Measurements from ENCODE around the gene PPP1R2B. TPM values are rescaled to one million over a fixed set of nuclear protein-coding genes. Genes with fewer than 3 reads are reported as not detected.

Gene PPP1R2B
- total and polyA plus RNA-seq, 8 donors = 0.09 to 0.14 (median 0.14) TPM; not detected in 5

DNA sequence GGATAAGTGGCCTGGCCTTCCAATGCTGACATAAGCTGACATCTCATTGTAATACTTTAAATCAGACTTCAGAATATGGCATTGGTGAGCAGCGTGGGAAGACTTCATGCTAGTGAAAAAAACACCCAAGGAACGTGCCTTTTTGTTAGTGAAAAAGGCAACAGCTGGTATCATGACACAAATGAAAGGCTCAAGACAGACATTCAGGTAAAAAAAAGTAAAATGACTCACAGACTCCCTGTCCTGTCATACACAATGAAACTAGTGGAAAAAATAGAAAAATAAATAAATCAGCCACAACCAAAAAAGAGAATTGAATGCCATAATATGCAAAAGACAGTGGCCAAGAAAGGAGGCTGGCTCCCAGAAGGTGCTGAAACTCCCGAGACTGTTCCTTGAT, 24.4 kb upstream of the PPP1R2B start:
- Histone ChIP-seq H3K9me3 (no peaks in the 10 kb centered on the region), H3K36me3 (no peaks in the 10 kb centered on the region), H3K4me1 (no peaks in the 10 kb centered on the region), H3K27ac (no peak overlapping the region), H3K4me3 (no peak overlapping the region), H3K27me3 (no peaks in the 10 kb centered on the region)
- ATAC-seq (no peak), DNase-seq (no peak)
- TF ChIP-seq, protein P1, sequence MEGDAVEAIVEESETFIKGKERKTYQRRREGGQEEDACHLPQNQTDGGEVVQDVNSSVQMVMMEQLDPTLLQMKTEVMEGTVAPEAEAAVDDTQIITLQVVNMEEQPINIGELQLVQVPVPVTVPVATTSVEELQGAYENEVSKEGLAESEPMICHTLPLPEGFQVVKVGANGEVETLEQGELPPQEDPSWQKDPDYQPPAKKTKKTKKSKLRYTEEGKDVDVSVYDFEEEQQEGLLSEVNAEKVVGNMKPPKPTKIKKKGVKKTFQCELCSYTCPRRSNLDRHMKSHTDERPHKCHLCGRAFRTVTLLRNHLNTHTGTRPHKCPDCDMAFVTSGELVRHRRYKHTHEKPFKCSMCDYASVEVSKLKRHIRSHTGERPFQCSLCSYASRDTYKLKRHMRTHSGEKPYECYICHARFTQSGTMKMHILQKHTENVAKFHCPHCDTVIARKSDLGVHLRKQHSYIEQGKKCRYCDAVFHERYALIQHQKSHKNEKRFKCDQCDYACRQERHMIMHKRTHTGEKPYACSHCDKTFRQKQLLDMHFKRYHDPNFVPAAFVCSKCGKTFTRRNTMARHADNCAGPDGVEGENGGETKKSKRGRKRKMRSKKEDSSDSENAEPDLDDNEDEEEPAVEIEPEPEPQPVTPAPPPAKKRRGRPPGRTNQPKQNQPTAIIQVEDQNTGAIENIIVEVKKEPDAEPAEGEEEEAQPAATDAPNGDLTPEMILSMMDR (IDR thresholded peaks at IDR 0.05) = no peak
- intact Hi-C loops (cut with DNase I) = no loop called here

- DNase-seq = no peak
- intact Hi-C loops (cut with DNase I) = no loop called here
- no peak overlapping the region for H3K4me3 ChIP-seq
- no peaks in the 10 kb centered on the region for H3K9me3 ChIP-seq
- ATAC-seq = no peak
- H3K27ac ChIP-seq = no peak overlapping the region
- TF ChIP-seq, protein P1 (IDR thresholded peaks at IDR 0.05) = no peak
- H3K4me1 ChIP-seq = no peaks in the 10 kb centered on the region
- H3K27me3 ChIP-seq = no peaks in the 10 kb centered on the region
- no peaks in the 10 kb centered on the region for H3K36me3 ChIP-seq
Observed at GRCh38 chr5:156826150-156826549, 23.9 kb upstream of the PPP1R2B start.

DNA sequence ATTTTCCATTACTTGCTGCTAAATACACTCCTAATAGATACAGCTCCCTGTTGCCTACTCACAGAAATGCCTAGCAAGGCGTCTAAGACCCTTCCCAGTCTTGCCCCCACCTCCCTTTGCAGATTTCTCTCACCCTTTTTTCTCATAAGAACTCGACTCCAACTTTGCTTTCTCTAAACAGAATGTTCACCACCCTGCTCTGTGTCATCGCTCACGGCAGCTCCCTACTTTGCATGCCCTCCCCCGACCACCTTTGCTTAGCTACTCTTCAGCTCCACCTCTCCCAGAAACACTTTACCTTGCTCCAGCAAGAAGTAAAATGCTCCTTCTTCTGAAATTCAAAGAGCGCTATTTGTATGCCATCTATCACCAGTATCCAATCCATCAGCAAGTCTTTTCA, 15.2 kb upstream of the PPP1R2B start:
- Histone ChIP-seq H3K4me1 (no peaks in the 10 kb centered on the region), H3K9me3 (no peaks in the 10 kb centered on the region), H3K36me3 (no peaks in the 10 kb centered on the region), H3K4me3 (no peak overlapping the region), H3K27me3 (no peaks in the 10 kb centered on the region), H3K27ac (no peak overlapping the region)
- no peak for ATAC-seq
- no peak for DNase-seq
- intact Hi-C loops (cut with DNase I) = no loop called here
- TF ChIP-seq, protein P1 (IDR thresholded peaks at IDR 0.05) = no peak

DNA sequence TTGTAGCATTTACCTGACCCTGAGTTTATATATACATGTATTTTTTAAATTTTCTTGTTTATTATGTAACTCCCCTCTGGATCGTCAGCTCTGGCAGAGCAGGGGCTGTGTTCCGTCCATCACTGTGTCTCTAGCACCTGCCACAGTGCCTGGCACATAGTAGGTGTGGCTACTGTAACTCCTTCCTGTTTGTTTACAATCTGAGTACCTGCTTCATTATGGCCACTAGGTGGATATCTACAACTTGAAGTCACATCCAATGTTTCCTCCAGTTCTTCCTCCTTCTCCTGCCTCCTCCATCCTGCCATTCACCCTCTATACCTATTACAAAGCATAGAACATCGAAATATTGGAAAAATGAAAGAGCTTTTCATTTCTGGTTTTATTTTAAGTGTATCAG, 14.2 kb upstream of the PPP1R2B start:
- ATAC-seq = no peak
- H3K27me3 ChIP-seq = no peaks in the 10 kb centered on the region
- intact Hi-C loops (cut with DNase I) = no loop called here
- H3K36me3 ChIP-seq = no peaks in the 10 kb centered on the region
- H3K4me1 ChIP-seq = no peaks in the 10 kb centered on the region
- no peaks in the 10 kb centered on the region for H3K9me3 ChIP-seq
- no peak overlapping the region for H3K27ac ChIP-seq
- no peak overlapping the region for H3K4me3 ChIP-seq
- no peak for DNase-seq
- TF ChIP-seq, protein P1 (IDR thresholded peaks at IDR 0.05) = no peak

- intact Hi-C loops (cut with DNase I) = no loop called here
- Histone ChIP-seq H3K27ac (no peak overlapping the region), H3K9me3 (no peaks in the 10 kb centered on the region), H3K36me3 (no peaks in the 10 kb centered on the region), H3K4me1 (no peaks in the 10 kb centered on the region), H3K4me3 (no peak overlapping the region), H3K27me3 (no peaks in the 10 kb centered on the region)
- DNase-seq (peak in 1 of 4 donors; percentile 6), ATAC-seq (no peak)
- TF ChIP-seq, protein P1 (IDR thresholded peaks at IDR 0.05) = no peak
Observed at GRCh38 chr5:156836846-156837245, 13.2 kb upstream of the PPP1R2B start.
